ENCODE data around the gene INSRR.

DNA sequence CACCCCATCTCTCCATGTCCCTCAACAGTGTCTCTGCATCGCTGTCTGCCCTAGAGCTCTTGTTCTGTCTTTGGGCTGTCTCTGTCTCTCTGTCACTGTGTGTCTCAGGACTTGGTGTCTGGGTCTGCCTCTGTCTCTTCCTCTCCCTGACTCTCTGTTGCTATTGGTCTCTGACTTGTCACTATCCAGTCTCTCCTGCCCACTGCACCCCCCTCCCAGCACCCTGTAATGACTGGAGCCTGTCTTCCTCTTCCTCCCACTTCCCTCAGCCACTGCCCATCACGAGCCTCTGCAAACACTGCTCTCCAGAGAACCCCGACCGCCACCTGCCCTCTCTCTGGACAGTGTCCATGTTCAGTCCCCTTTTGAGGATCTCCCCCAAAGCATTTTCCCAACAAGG lies 46.7 kb upstream of the INSRR start:
- no peak for TF ChIP-seq CTCF (IDR thresholded peaks at IDR 0.05)
- TF ChIP-seq HMGXB4 (CRISPR knock-in tag; IDR thresholded peaks at IDR 0.05; ENCODE audit: borderline replicate concordance): no peak
- no peak for TF ChIP-seq ZFP36 (IDR thresholded peaks at IDR 0.05; ENCODE audit: borderline replicate concordance, partially characterized antibody)
- TF ChIP-seq CEBPB (IDR thresholded peaks at IDR 0.05): no peak
- no peak for TF ChIP-seq HOXB5 (CRISPR knock-in tag; IDR thresholded peaks at IDR 0.05)
- TF ChIP-seq, protein P1, sequence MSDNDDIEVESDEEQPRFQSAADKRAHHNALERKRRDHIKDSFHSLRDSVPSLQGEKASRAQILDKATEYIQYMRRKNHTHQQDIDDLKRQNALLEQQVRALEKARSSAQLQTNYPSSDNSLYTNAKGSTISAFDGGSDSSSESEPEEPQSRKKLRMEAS (IDR thresholded peaks at IDR 0.05): no peak
- no peak for TF ChIP-seq CBX2 (IDR thresholded peaks at IDR 0.05; ENCODE audit: borderline replicate concordance, low read depth)
- TF ChIP-seq, protein P2, sequence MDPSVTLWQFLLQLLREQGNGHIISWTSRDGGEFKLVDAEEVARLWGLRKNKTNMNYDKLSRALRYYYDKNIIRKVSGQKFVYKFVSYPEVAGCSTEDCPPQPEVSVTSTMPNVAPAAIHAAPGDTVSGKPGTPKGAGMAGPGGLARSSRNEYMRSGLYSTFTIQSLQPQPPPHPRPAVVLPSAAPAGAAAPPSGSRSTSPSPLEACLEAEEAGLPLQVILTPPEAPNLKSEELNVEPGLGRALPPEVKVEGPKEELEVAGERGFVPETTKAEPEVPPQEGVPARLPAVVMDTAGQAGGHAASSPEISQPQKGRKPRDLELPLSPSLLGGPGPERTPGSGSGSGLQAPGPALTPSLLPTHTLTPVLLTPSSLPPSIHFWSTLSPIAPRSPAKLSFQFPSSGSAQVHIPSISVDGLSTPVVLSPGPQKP (IDR thresholded peaks at IDR 0.05; ENCODE audit: low read depth, low read length): no peak
- no peak for TF ChIP-seq POLR2AphosphoS2 (conservative IDR thresholded peaks at IDR 0.05; ENCODE audit: low read length)
- TF ChIP-seq RAD21 (conservative IDR thresholded peaks at IDR 0.05 in 1 of 2, IDR thresholded peaks at IDR 0.05 in 1 of 2): no peak
- TF ChIP-seq USF2 (IDR thresholded peaks at IDR 0.05): no peak
- TF ChIP-seq JUN (IDR thresholded peaks at IDR 0.05): no peak
- TF ChIP-seq POLR2A (IDR thresholded peaks at IDR 0.05; ENCODE audit: low read length): no peak

All from A549 (cell line).